Neural crest cell (in vitro differentiated cells): ENCODE measurements around the gene GPR161. TPM values are rescaled to one million over a fixed set of nuclear protein-coding genes. Genes with fewer than 3 reads are reported as not detected.

Experiments
- DNase-seq: peaks from one replicate; pipeline ENCODE4 v3.0.0; 2021; ENCODE audit warnings: low read depth, mixed read lengths, low spot score
- H3K27ac Mint-ChIP-seq: one replicate; pipeline ENCODE4 v1.8.0; 2021; ENCODE audit warnings: mild to moderate bottlenecking, mixed read lengths; ENCODE audit not compliant: unreplicated experiment
- H3K27me3 Mint-ChIP-seq: 2 replicates; pipeline ENCODE4 v1.8.0; 2021; ENCODE audit warnings: low read depth, mild to moderate bottlenecking, mixed read lengths
- H3K36me3 Mint-ChIP-seq: 2 replicates; pipeline ENCODE4 v1.8.0; 2021; ENCODE audit warnings: low read depth, mild to moderate bottlenecking, mixed read lengths
- H3K4me1 Mint-ChIP-seq: 2 replicates; pipeline ENCODE4 v1.8.0; 2021; ENCODE audit warnings: mixed read lengths
- H3K4me3 Mint-ChIP-seq: one replicate; pipeline ENCODE4 v1.8.0; 2021; ENCODE audit warnings: mild to moderate bottlenecking, mixed read lengths
- H3K9me3 Mint-ChIP-seq: 2 replicates; pipeline ENCODE4 v1.8.0; 2021; ENCODE audit warnings: mixed read lengths
- total RNA-seq: library from RNA; stranded (reverse); gene quantifications from 2 replicates; pipeline ENCODE4 v1.2.1, GENCODE V29; 2021
- TF ChIP-seq, protein P1 (sequence below): fragments of 200-600 bp; sonication (generic); conservative IDR thresholded peaks from 2 replicates; pipeline ENCODE4 v1.5.0; 2021; ENCODE audit warnings: antibody characterized with exemption, mild to moderate bottlenecking

Gene GPR161
- total RNA-seq, 1 donor from 2014 or later, result 47.7 TPM

DNA sequence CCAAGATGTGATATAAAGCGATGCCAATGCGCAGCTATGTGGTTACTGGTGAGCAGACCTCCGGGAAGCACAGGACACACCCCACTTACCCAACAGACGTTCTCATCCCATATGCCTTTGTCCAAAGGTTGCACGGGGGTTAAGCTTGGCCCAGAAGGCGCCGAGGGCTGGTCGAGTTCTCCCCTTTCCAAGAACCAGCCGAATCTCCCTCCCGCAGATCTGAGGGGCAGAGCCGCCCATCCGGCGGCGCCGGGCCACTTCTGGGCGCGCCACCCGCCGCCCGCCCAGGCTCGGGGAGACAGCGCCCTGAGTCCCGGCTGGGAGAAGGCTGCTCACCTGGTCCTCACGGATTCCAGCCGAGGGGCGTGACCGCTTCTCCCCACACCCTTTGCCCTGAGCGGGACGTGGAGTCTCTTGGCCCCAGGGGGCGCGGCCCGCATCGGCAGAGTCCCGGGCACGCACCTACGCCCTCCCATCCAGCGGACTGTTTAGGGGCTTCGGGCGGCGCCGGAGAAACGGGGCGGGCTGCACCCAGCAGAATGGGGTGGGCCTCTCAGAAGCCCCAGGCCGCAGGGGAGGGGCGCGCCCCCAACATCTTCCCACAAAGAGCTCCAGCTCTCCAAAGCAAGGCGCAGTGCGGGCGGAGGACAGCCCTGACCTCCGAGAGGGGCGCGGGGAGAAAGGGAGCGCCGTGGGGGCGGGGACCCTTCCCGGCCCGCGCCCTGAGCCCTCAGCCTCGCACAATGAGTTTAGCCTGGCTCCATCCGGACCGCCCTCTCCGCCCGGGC lies 615 bp downstream of the GPR161 start:
- H3K36me3 Mint-ChIP-seq, result peaks cover 9% of the 10 kb centered on the region
- H3K4me1 Mint-ChIP-seq, result peaks cover 46% of the 10 kb centered on the region
- no peaks in the 10 kb centered on the region for H3K9me3 Mint-ChIP-seq
- DNase-seq, result peak; percentile 36
- H3K4me3 Mint-ChIP-seq, result peak overlapping the region; percentile 96
- TF ChIP-seq, protein P1, sequence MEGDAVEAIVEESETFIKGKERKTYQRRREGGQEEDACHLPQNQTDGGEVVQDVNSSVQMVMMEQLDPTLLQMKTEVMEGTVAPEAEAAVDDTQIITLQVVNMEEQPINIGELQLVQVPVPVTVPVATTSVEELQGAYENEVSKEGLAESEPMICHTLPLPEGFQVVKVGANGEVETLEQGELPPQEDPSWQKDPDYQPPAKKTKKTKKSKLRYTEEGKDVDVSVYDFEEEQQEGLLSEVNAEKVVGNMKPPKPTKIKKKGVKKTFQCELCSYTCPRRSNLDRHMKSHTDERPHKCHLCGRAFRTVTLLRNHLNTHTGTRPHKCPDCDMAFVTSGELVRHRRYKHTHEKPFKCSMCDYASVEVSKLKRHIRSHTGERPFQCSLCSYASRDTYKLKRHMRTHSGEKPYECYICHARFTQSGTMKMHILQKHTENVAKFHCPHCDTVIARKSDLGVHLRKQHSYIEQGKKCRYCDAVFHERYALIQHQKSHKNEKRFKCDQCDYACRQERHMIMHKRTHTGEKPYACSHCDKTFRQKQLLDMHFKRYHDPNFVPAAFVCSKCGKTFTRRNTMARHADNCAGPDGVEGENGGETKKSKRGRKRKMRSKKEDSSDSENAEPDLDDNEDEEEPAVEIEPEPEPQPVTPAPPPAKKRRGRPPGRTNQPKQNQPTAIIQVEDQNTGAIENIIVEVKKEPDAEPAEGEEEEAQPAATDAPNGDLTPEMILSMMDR, result no peak
- no peaks in the 10 kb centered on the region for H3K27me3 Mint-ChIP-seq
- peak overlapping the region; percentile 90 for H3K27ac Mint-ChIP-seq

DNA sequence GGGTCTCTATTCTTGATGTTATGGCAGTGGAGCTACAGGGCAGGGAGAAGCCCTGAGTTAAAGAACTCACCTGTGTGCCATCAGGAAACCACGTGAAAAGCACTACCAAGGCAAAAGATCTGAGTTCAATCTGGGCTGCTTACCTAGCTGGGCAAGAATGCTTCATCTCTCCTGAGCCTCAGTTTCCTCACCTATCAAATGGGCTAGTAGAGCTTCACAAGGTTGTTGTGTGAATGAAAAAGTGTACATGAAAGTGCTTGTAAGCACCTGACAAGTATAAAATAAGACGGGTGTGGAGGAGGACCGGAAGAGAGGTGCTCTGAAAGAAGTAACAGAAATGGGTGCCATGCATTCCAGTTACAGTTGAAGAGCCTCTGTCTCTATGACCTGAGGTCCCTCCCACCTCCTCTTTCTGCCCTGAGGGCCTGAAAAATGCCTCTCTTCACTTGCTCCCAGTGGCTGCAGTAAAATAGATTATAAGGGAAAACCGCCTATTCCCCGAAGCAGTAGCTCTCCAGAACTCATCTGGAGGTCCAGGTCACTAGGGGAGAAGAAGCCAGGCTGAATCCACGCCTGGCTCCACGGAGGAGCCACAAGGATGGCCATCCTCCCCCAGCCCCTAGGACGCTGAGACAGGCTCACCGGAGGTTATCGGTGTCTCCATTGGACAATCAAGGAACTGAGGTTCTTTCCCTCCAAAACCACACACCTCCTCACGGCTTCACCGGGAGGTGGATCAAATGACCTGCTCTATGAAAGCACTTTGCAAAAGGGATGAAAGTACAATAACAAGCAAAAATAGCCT lies 1.4 kb downstream of the GPR161 start:
- TF ChIP-seq, protein P1, result no peak
- Mint-ChIP-seq H3K27me3 (no peaks in the 10 kb centered on the region), H3K4me1 (peaks cover 53% of the 10 kb centered on the region), H3K4me3 (peak overlapping the region; percentile 96), H3K9me3 (no peaks in the 10 kb centered on the region), H3K27ac (peak overlapping the region; percentile 90), H3K36me3 (peaks cover 15% of the 10 kb centered on the region)
- no peak for DNase-seq

DNA sequence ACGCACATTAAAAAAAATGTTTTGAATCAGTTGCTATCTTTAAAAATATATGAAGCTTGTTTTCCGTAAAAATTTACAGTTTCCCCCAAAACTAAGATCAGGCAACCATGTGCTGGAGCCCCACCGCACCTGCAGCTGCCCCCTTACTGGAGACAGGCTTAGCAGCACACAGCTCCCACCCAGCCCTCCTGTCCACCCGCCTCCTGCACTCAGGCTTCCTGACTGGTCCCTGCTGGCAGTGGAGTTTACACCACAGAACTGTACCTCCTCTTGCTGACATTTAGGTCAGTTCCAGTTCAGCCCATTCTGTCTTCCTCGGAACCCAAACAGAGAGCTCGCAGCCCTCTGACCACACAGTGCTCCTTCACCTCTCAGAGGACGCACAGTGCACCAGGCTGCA lies 2.1 kb downstream of the GPR161 start:
- Mint-ChIP-seq H3K27me3 (no peaks in the 10 kb centered on the region), H3K4me3 (peak overlapping the region; percentile 96), H3K4me1 (peaks cover 59% of the 10 kb centered on the region), H3K27ac (no peak overlapping the region), H3K36me3 (peaks cover 20% of the 10 kb centered on the region), H3K9me3 (no peaks in the 10 kb centered on the region)
- TF ChIP-seq, protein P1, result no peak
- DNase-seq, result no peak

DNA sequence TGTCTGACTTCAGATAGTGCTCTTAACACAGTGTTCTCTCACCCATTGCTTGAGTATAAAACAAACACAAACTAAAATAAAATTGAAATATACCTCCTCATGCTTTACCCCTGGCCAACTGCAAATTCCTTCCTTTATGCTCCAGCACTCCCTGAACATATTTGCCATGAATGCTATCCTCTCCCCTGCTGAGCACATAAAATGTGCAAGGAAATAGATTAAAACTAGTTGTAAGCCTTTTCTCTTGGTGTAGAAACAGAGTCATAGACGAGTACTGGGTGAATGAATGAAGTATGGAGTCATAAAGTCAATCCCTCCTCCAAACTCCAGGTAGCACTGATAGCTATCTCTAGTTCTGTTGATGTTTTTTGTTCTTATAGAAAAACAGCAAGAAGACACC lies 2.6 kb downstream of the GPR161 start:
- Mint-ChIP-seq H3K4me1 (peaks cover 61% of the 10 kb centered on the region), H3K4me3 (peak overlapping the region; percentile 96)

DNA sequence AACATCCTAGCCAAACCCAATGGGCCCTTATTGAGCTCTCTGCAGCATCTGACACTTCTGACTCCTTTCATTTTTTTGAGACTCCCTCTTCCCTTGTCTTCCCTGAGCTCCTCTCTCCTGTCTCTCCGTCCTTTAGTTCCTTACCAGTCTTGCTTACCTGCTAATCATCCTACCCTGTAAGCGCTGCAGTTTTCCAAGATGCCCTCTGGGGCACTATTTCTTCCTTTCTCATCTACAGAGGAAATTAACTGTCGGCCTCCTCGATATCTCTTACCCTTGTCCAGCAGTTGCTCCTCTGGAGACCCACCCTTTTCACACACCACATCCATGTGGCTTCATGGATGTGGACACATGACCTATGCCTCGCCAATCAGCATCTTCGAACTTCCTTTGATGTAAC lies 6.8 kb downstream of the GPR161 start:
- TF ChIP-seq, protein P1, result no peak
- Mint-ChIP-seq H3K4me3 (no peak overlapping the region), H3K27me3 (no peaks in the 10 kb centered on the region), H3K4me1 (peaks cover 48% of the 10 kb centered on the region), H3K27ac (peak overlapping the region; percentile 15), H3K36me3 (peaks cover 40% of the 10 kb centered on the region), H3K9me3 (peaks cover 2% of the 10 kb centered on the region)
- no peak for DNase-seq

More for the DNA sequence above, 2.6 kb downstream of the GPR161 start:
- H3K27me3 Mint-ChIP-seq, result no peaks in the 10 kb centered on the region
- no peak overlapping the region for H3K27ac Mint-ChIP-seq
- no peak for DNase-seq
- TF ChIP-seq, protein P1, result no peak
- no peaks in the 10 kb centered on the region for H3K9me3 Mint-ChIP-seq
- H3K36me3 Mint-ChIP-seq, result peaks cover 23% of the 10 kb centered on the region
